Measurements from ENCODE around the gene LRMDA. TPM values are rescaled to one million over a fixed set of nuclear protein-coding genes. Genes with fewer than 3 reads are reported as not detected.

LRMDA gene
- total and polyA plus RNA-seq, 2 of the 13 experiments (the other 11 are each of a cell fraction or from before 2014, with no cell fraction given): 13.4 to 22.0 TPM

- no peak for TF ChIP-seq ZNF672 (CRISPR knock-in tag; IDR thresholded peaks at IDR 0.05)
- no peak for TF ChIP-seq SIX1 (CRISPR knock-in tag; IDR thresholded peaks at IDR 0.05; ENCODE audit: borderline replicate concordance)
- TF ChIP-seq, protein P1, sequence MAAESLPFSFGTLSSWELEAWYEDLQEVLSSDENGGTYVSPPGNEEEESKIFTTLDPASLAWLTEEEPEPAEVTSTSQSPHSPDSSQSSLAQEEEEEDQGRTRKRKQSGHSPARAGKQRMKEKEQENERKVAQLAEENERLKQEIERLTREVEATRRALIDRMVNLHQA (CRISPR knock-in tag; IDR thresholded peaks at IDR 0.05): no peak
- no peak for TF ChIP-seq ZNF766 (CRISPR knock-in tag; IDR thresholded peaks at IDR 0.05; ENCODE audit: borderline replicate concordance)
- no peak for TF ChIP-seq KDM5A (IDR thresholded peaks at IDR 0.05; ENCODE audit: borderline replicate concordance, low read length)
- no peak for TF ChIP-seq KDM5B (CRISPR knock-in tag; IDR thresholded peaks at IDR 0.05; ENCODE audit: borderline replicate concordance)
- no peak for TF ChIP-seq HOMEZ (CRISPR knock-in tag; IDR thresholded peaks at IDR 0.05; ENCODE audit: low read depth)
- no peak for TF ChIP-seq ZNF660 (CRISPR knock-in tag; IDR thresholded peaks at IDR 0.05; ENCODE audit: borderline replicate concordance, low read depth)
- TF ChIP-seq ONECUT2 (CRISPR knock-in tag; IDR thresholded peaks at IDR 0.05): no peak
- TF ChIP-seq PAX8 (CRISPR knock-in tag; IDR thresholded peaks at IDR 0.05; ENCODE audit: borderline replicate concordance): no peak
- no peak for TF ChIP-seq ZKSCAN8 (CRISPR knock-in tag; IDR thresholded peaks at IDR 0.05; ENCODE audit: borderline replicate concordance)
- TF ChIP-seq ZNF326 (CRISPR knock-in tag; IDR thresholded peaks at IDR 0.05; ENCODE audit: borderline replicate concordance): no peak
Observed at GRCh38 chr10:76125900-76126299, 694.5 kb downstream of the LRMDA start (continued).

Data from HepG2 (cell line).